HEK293 (cell line): Measurements from ENCODE around the gene KCNQ1.

Experiments
- CTCF ChIA-PET: fragments of 350-600 bp; formaldehyde crosslinking; extraction: SDS; loops from one replicate; lab custom pipeline; 2021; ENCODE audit warnings: antibody characterized with exemption; lab: Yijun Ruan, JAX
- POLR2A ChIA-PET: fragments of 300-600 bp; formaldehyde crosslinking; extraction: SDS; loops from one replicate; lab custom pipeline; 2020; ENCODE audit warnings: antibody characterized with exemption, inconsistent platforms; lab: Yijun Ruan, JAX
- H3K27ac ChIP-seq: fragments of 200-500 bp; sonication (Bioruptor generic); 2 replicates; pipeline ENCODE4 v1.5.1; 2014; ENCODE audit warnings: low read depth, low read length, control low read depth, inconsistent platforms; ENCODE audit errors: extremely low read depth
- H3K36me3 ChIP-seq, 2 experiments: fragments of 200-500 bp in 1 of 2; sonication (Bioruptor generic) in 1 of 2; 1 replicate in 1 of 2; 2 replicates in 1 of 2; pipeline ENCODE4 v1.5.1; 2014 to 2017; ENCODE audit warnings: inconsistent platforms in 2 of 2, low read length in 2 of 2; ENCODE audit not compliant: control insufficient read depth in 2 of 2, insufficient read depth in 1 of 2
- H3K4me1 ChIP-seq: fragments of 200-500 bp; sonication (Bioruptor generic); 2 replicates; pipeline ENCODE4 v1.5.1; 2014; ENCODE audit warnings: mild to moderate bottlenecking, low read length, inconsistent platforms; ENCODE audit not compliant: control insufficient read depth, insufficient read depth
- H3K4me3 ChIP-seq: 2 replicates; pipeline ENCODE4 v1.5.1; 2011; ENCODE audit warnings: low read depth, mild to moderate bottlenecking, control low read depth, low read length, moderate library complexity
- H3K9me3 ChIP-seq: fragments of 200-500 bp; sonication (Bioruptor generic); 2 replicates; pipeline ENCODE4 v1.5.1; 2014; ENCODE audit warnings: low read depth, low read length, inconsistent platforms; ENCODE audit not compliant: control insufficient read depth, insufficient read depth
- GLI2 ChIP-seq: fragments of 450-650 bp; formaldehyde crosslinking; IDR thresholded peaks from 2 replicates; pipeline ENCODE4; 2017; ENCODE audit warnings: missing biosample characterization, missing genetic modification characterization, low read depth, borderline replicate concordance
- ZBTB1 ChIP-seq: fragments of 450-650 bp; formaldehyde crosslinking; IDR thresholded peaks from 2 replicates; pipeline ENCODE4 v1.5.1; 2016; ENCODE audit warnings: missing biosample characterization, missing genetic modification characterization
- ZBTB17 ChIP-seq: fragments of 450-650 bp; formaldehyde crosslinking; IDR thresholded peaks from 2 replicates; pipeline ENCODE4 v1.5.1; 2016; ENCODE audit warnings: missing biosample characterization, missing genetic modification characterization
- ZBTB48 ChIP-seq: fragments of 450-650 bp; formaldehyde crosslinking; IDR thresholded peaks from 2 replicates; pipeline ENCODE4 v1.5.1; 2016; ENCODE audit warnings: missing biosample characterization, missing genetic modification characterization
- ZIC2 ChIP-seq: fragments of 450-650 bp; formaldehyde crosslinking; IDR thresholded peaks from 2 replicates; pipeline ENCODE4 v1.5.1; 2016; ENCODE audit warnings: missing biosample characterization, missing genetic modification characterization
- ZNF114 ChIP-seq: fragments of 450-650 bp; formaldehyde crosslinking; IDR thresholded peaks from 2 replicates; pipeline ENCODE4 v1.5.0; 2017; ENCODE audit warnings: missing biosample characterization, missing genetic modification characterization
- ZNF132 ChIP-seq: fragments of 450-650 bp; formaldehyde crosslinking; IDR thresholded peaks from 2 replicates; pipeline ENCODE4 v1.5.1; 2017; ENCODE audit warnings: missing biosample characterization, missing genetic modification characterization, borderline replicate concordance
- ZNF184 ChIP-seq: fragments of 450-650 bp; IDR thresholded peaks from 2 replicates; pipeline ENCODE4 v1.5.1; 2018; ENCODE audit warnings: missing biosample characterization, mild to moderate bottlenecking, missing genetic modification characterization
- ZNF2 ChIP-seq: fragments of 450-650 bp; formaldehyde crosslinking; IDR thresholded peaks from 2 replicates; pipeline ENCODE4 v1.5.1; 2016; ENCODE audit warnings: missing biosample characterization, missing genetic modification characterization
- ZNF354C ChIP-seq: fragments of 450-650 bp; formaldehyde crosslinking; IDR thresholded peaks from 2 replicates; pipeline ENCODE4 v1.5.1; 2016; ENCODE audit warnings: missing biosample characterization, missing genetic modification characterization, low read depth, borderline replicate concordance
- ZNF521 ChIP-seq: fragments of 450-650 bp; formaldehyde crosslinking; IDR thresholded peaks from 2 replicates; pipeline ENCODE4 v1.5.1; 2017; ENCODE audit warnings: missing biosample characterization, mild to moderate bottlenecking, missing genetic modification characterization
- ZNF560 ChIP-seq: fragments of 450-650 bp; formaldehyde crosslinking; IDR thresholded peaks from 2 replicates; pipeline ENCODE4 v1.5.1; 2017; ENCODE audit warnings: missing biosample characterization, missing genetic modification characterization, borderline replicate concordance
- ZNF654 ChIP-seq: fragments of 450-650 bp; formaldehyde crosslinking; IDR thresholded peaks from 2 replicates; pipeline ENCODE4 v1.5.1; 2016; ENCODE audit warnings: low read depth, missing biosample characterization, missing genetic modification characterization
- ZNF660 ChIP-seq: fragments of 450-650 bp; IDR thresholded peaks from 2 replicates; pipeline ENCODE4 v1.5.1; 2018; ENCODE audit warnings: missing biosample characterization, mild to moderate bottlenecking, missing genetic modification characterization
- ZNF768 ChIP-seq: fragments of 450-650 bp; formaldehyde crosslinking; IDR thresholded peaks from 2 replicates; pipeline ENCODE4 v1.5.1; 2018; ENCODE audit warnings: missing biosample characterization, mild to moderate bottlenecking, missing genetic modification characterization
- TF ChIP-seq, protein P1 (sequence below): fragments of 450-650 bp; formaldehyde crosslinking; IDR thresholded peaks from 2 replicates; pipeline ENCODE4 v1.5.1; 2016; ENCODE audit warnings: missing biosample characterization, missing genetic modification characterization
- TF ChIP-seq, protein P2 (sequence below): fragments of 450-650 bp; formaldehyde crosslinking; IDR thresholded peaks from 2 replicates; pipeline ENCODE4 v1.5.1; 2016; ENCODE audit warnings: missing biosample characterization, missing genetic modification characterization
- TF ChIP-seq, protein P3 (sequence below): fragments of 450-650 bp; formaldehyde crosslinking; optimal IDR thresholded peaks from 2 replicates; pipeline ENCODE3; 2016; ENCODE audit warnings: missing biosample characterization, mild to moderate bottlenecking, missing genetic modification characterization
- TF ChIP-seq, protein P4 (sequence below): fragments of 450-650 bp; formaldehyde crosslinking; IDR thresholded peaks from 2 replicates; pipeline ENCODE4; 2016; ENCODE audit warnings: missing biosample characterization, missing genetic modification characterization
- TF ChIP-seq, protein P5 (sequence below): fragments of 450-650 bp; formaldehyde crosslinking; IDR thresholded peaks from 2 replicates; pipeline ENCODE4 v1.5.1; 2016; ENCODE audit warnings: missing biosample characterization, missing genetic modification characterization

Gene KCNQ1

DNA sequence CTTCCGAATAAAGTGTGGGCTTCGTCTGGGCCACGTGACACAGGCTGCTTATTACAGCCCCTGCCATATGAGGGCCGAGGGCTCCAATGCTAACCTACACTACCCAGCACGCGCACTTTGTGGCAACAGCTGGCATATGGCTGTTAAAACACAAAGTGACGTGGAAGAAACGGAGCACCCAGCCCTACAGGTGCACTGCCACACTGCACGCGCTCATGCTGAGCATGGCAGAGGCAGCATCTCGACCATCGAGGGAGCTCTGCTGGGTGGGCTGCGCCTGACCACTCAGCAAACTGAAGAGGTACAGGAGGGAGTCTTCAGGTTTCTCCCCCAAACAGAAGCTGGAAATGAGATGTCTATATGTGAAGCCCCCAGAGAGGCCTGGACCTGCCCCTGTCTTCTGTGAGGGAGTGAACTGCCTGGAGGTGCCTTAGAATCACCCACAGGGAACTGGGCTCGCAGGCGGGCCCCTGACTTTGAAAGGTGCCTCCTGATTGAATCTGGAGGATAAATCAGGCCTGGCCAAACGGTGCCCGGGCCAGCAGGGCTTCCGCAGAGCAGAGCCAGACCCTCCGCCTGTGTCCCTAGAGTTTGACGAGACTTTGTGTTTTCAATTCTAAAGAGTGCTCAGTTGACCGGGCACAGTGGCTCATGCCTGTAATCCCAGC is 26.0 kb upstream of the KCNQ1 start (continued):
- TF ChIP-seq ZNF354C (tag by site-specific recombination) (no peak), ZNF132 (tag by site-specific recombination) (no peak), ZNF560 (no peak)
- TF ChIP-seq, all 188 proteins: peak for 0

DNA sequence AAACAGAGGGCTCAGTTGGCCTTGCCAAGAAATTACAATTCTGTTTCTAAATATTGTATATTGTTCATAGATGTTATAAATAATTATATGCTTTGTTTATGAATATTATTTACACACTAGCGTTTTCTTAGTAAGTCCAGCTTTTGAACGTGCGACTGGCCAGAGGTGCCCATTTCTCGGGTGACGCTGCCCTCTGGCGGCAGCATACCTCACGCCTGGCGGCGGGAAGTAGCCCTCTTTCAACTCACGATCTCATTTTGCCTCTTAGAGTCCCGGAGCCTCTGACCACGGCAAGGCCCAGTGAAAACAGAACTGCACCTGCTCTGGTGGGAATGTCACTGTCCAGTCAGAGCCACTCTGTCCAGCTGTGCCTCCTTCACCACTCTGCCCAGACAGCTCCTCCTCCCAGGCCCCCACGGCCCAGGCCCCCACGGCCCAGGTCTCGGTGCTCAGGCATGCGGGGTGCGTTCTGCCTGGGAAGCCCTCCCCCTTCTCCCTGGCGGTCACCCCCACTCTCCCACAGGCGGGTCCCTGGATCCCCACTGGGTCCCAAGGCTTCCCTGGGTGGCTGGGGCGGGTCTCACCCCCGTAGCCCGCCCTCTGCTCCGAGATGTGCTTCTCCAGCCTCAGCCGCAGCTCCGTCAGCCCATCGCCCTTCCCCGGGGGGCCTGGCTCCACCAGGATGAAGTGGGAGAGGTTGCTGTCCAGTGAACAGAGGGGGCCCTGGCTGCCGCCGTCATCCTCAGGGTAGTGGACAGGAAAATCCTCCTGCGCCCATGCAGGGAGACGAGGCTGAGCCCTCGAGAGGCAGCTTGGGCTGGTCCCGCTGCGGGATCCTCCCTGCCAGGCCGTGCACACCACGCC is 24.9 kb upstream of the KCNQ1 start:
- POLR2A ChIA-PET: interaction anchor here (1.1 to 2.2 kb wide), 4 partner anchors 19 to 114 kb away, joined by 3 to 19 read pairs (median 4); partner anchors contain the start of gene TSSC4

DNA sequence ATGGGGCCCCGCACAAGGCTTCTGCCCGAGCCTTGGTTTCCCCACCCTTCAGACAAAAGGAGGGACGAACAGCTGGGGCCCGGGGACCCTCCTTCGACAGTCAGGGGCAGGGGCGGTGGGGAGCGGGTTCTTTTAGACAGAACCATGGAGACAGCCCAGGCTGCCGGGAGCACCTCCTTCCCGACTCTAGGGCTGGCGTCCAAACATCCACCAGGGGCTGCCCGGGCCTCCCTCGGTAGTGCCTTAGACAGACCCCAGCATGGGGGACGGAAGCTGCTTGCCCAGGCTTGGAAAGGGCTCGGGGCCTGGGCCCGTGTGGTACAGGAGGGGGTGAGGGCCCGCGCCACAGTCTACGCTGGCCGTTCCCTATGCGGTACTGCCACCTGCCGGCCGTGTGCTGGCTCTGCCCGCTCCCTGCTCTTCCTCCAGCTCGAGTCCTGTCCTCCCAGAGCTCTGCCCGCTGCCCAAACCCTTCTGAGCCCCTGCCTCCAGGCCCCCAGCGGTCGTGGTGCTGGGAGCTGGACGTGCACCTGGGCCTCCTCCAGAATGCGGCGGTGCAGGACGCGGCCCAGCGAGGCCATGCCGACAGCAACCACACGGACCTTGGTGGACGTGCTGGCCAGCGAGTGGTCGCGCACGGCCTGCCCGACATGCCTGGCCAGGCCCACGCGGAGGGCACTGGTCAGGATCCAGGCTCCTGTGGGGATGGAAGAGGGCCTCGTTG is 24.1 kb upstream of the KCNQ1 start:
- Histone ChIP-seq H3K36me3 (no peaks in the 10 kb centered on the region), H3K27ac (no peak overlapping the region), H3K4me3 (no peak overlapping the region), H3K9me3 (no peaks in the 10 kb centered on the region), H3K4me1 (no peaks in the 10 kb centered on the region)
- CTCF ChIA-PET: interaction anchor here (0.6 to 11.2 kb wide), 53 partner anchors 11 to 720 kb away, joined by 3 to 297 read pairs (median 5); partner anchors contain the start of genes C11orf21, CD81, TSPAN32 and TSSC4
- POLR2A ChIA-PET: interaction anchor here (1.1 to 2.2 kb wide), 3 partner anchors 20 to 115 kb away, joined by 4 to 19 read pairs (median 5); partner anchors contain the start of gene TSSC4
- TF ChIP-seq ZNF521 (no peak), ZNF2 (tag by site-specific recombination) (0 out of 2 replicates have a peak, but pooled peaks have one; percentile 38), ZNF114 (tag by site-specific recombination) (no peak), GLI2 (tag by site-specific recombination) (no peak), ZBTB17 (tag by site-specific recombination) (0 out of 2 replicates have a peak, but pooled peaks have one; percentile 18), ZBTB48 (tag by site-specific recombination) (peak; percentile 26; the same call in 1 of the 2 replicates), ZIC2 (tag by site-specific recombination) (peak; percentile 10; the same call in 1 of the 2 replicates), ZNF768 (tag by site-specific recombination) (no peak), ZNF184 (tag by site-specific recombination) (no peak), ZNF660 (no peak)
- TF ChIP-seq, protein P1, sequence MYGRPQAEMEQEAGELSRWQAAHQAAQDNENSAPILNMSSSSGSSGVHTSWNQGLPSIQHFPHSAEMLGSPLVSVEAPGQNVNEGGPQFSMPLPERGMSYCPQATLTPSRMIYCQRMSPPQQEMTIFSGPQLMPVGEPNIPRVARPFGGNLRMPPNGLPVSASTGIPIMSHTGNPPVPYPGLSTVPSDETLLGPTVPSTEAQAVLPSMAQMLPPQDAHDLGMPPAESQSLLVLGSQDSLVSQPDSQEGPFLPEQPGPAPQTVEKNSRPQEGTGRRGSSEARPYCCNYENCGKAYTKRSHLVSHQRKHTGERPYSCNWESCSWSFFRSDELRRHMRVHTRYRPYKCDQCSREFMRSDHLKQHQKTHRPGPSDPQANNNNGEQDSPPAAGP (tag by site-specific recombination): peak; percentile 52; the same call in 1 of the 2 replicates
- TF ChIP-seq, protein P2, sequence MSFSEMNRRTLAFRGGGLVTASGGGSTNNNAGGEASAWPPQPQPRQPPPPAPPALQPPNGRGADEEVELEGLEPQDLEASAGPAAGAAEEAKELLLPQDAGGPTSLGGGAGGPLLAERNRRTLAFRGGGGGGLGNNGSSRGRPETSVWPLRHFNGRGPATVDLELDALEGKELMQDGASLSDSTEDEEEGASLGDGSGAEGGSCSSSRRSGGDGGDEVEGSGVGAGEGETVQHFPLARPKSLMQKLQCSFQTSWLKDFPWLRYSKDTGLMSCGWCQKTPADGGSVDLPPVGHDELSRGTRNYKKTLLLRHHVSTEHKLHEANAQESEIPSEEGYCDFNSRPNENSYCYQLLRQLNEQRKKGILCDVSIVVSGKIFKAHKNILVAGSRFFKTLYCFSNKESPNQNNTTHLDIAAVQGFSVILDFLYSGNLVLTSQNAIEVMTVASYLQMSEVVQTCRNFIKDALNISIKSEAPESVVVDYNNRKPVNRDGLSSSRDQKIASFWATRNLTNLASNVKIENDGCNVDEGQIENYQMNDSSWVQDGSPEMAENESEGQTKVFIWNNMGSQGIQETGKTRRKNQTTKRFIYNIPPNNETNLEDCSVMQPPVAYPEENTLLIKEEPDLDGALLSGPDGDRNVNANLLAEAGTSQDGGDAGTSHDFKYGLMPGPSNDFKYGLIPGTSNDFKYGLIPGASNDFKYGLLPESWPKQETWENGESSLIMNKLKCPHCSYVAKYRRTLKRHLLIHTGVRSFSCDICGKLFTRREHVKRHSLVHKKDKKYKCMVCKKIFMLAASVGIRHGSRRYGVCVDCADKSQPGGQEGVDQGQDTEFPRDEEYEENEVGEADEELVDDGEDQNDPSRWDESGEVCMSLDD (tag by site-specific recombination): peak; percentile 58; the same call in 1 of the 2 replicates
- TF ChIP-seq, protein P3, sequence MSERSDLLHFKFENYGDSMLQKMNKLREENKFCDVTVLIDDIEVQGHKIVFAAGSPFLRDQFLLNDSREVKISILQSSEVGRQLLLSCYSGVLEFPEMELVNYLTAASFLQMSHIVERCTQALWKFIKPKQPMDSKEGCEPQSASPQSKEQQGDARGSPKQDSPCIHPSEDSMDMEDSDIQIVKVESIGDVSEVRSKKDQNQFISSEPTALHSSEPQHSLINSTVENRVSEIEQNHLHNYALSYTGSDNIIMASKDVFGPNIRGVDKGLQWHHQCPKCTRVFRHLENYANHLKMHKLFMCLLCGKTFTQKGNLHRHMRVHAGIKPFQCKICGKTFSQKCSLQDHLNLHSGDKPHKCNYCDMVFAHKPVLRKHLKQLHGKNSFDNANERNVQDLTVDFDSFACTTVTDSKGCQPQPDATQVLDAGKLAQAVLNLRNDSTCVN: peak; percentile 15
- TF ChIP-seq, protein P4, sequence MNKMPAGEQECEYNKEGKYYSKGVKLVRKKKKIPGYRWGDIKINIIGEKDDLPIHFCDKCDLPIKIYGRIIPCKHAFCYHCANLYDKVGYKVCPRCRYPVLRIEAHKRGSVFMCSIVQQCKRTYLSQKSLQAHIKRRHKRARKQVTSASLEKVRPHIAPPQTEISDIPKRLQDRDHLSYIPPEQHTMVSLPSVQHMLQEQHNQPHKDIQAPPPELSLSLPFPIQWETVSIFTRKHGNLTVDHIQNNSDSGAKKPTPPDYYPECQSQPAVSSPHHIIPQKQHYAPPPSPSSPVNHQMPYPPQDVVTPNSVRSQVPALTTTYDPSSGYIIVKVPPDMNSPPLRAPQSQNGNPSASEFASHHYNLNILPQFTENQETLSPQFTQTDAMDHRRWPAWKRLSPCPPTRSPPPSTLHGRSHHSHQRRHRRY: no peak

More for the DNA sequence above, 24.9 kb upstream of the KCNQ1 start:
- H3K36me3 ChIP-seq: no peaks in the 10 kb centered on the region
- no peaks in the 10 kb centered on the region for H3K9me3 ChIP-seq
- H3K4me3 ChIP-seq: no peak overlapping the region
- TF ChIP-seq ZBTB1 (tag by site-specific recombination): no peak
- TF ChIP-seq ZNF768 (tag by site-specific recombination): no peak
- TF ChIP-seq, protein P5, sequence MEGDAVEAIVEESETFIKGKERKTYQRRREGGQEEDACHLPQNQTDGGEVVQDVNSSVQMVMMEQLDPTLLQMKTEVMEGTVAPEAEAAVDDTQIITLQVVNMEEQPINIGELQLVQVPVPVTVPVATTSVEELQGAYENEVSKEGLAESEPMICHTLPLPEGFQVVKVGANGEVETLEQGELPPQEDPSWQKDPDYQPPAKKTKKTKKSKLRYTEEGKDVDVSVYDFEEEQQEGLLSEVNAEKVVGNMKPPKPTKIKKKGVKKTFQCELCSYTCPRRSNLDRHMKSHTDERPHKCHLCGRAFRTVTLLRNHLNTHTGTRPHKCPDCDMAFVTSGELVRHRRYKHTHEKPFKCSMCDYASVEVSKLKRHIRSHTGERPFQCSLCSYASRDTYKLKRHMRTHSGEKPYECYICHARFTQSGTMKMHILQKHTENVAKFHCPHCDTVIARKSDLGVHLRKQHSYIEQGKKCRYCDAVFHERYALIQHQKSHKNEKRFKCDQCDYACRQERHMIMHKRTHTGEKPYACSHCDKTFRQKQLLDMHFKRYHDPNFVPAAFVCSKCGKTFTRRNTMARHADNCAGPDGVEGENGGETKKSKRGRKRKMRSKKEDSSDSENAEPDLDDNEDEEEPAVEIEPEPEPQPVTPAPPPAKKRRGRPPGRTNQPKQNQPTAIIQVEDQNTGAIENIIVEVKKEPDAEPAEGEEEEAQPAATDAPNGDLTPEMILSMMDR (tag by site-specific recombination): peak; percentile 56
- TF ChIP-seq ZNF654 (tag by site-specific recombination): peak; percentile 61
- H3K4me1 ChIP-seq: no peaks in the 10 kb centered on the region
- CTCF ChIA-PET: interaction anchor here (0.6 to 11.2 kb wide), 48 partner anchors 9 to 719 kb away, joined by 3 to 297 read pairs (median 6); partner anchors contain the start of genes C11orf21, CD81, TSPAN32 and TSSC4
- H3K27ac ChIP-seq: no peak overlapping the region
